HEK293 (cell line): Measurements from ENCODE around the gene CHCHD6.

Experiments used
- CTCF ChIA-PET: fragments of 350-600 bp; formaldehyde crosslinking; extraction: SDS; loops from one replicate; lab custom pipeline; 2021; ENCODE audit warnings: antibody characterized with exemption; lab: Yijun Ruan, JAX
- POLR2A ChIA-PET: fragments of 300-600 bp; formaldehyde crosslinking; extraction: SDS; loops from one replicate; lab custom pipeline; 2020; ENCODE audit warnings: antibody characterized with exemption, inconsistent platforms; lab: Yijun Ruan, JAX
- H3K27ac ChIP-seq: fragments of 200-500 bp; sonication (Bioruptor generic); 2 replicates; pipeline ENCODE4 v1.5.1; 2014; ENCODE audit warnings: low read depth, low read length, control low read depth, inconsistent platforms; ENCODE audit errors: extremely low read depth
- H3K36me3 ChIP-seq, 2 experiments: fragments of 200-500 bp in 1 of 2; sonication (Bioruptor generic) in 1 of 2; 1 replicate in 1 of 2; 2 replicates in 1 of 2; pipeline ENCODE4 v1.5.1; 2014 to 2017; ENCODE audit warnings: inconsistent platforms in 2 of 2, low read length in 2 of 2; ENCODE audit not compliant: control insufficient read depth in 2 of 2, insufficient read depth in 1 of 2
- H3K4me1 ChIP-seq: fragments of 200-500 bp; sonication (Bioruptor generic); 2 replicates; pipeline ENCODE4 v1.5.1; 2014; ENCODE audit warnings: mild to moderate bottlenecking, low read length, inconsistent platforms; ENCODE audit not compliant: control insufficient read depth, insufficient read depth
- H3K4me3 ChIP-seq: 2 replicates; pipeline ENCODE4 v1.5.1; 2011; ENCODE audit warnings: low read depth, mild to moderate bottlenecking, control low read depth, low read length, moderate library complexity
- H3K9me3 ChIP-seq: fragments of 200-500 bp; sonication (Bioruptor generic); 2 replicates; pipeline ENCODE4 v1.5.1; 2014; ENCODE audit warnings: low read depth, low read length, inconsistent platforms; ENCODE audit not compliant: control insufficient read depth, insufficient read depth
- AEBP2 ChIP-seq: fragments of 450-650 bp; formaldehyde crosslinking; IDR thresholded peaks from 2 replicates; pipeline ENCODE4 v1.5.1; 2016; ENCODE audit warnings: missing biosample characterization, missing genetic modification characterization, borderline replicate concordance
- KLF1 ChIP-seq: fragments of 450-650 bp; formaldehyde crosslinking; IDR thresholded peaks from 2 replicates; pipeline ENCODE4 v1.5.1; 2016; ENCODE audit warnings: missing biosample characterization, missing genetic modification characterization
- RBAK ChIP-seq: fragments of 450-650 bp; formaldehyde crosslinking; IDR thresholded peaks from 2 replicates; pipeline ENCODE4 v1.5.1; 2016; ENCODE audit warnings: missing biosample characterization, missing genetic modification characterization
- SETDB1 ChIP-seq: IDR thresholded peaks from one replicate; pipeline ENCODE4 v1.6.1; 2017; ENCODE audit warnings: mild to moderate bottlenecking, low read length, moderate library complexity, mixed read lengths; ENCODE audit not compliant: insufficient read length
- SP7 ChIP-seq: fragments of 450-650 bp; formaldehyde crosslinking; IDR thresholded peaks from 2 replicates; pipeline ENCODE4 v1.5.1; 2016; ENCODE audit warnings: missing biosample characterization, missing genetic modification characterization
- ZBTB49 ChIP-seq: fragments of 450-650 bp; formaldehyde crosslinking; IDR thresholded peaks from 2 replicates; pipeline ENCODE4 v1.5.1; 2016; ENCODE audit warnings: missing biosample characterization, missing genetic modification characterization, low read depth
- ZFP41 ChIP-seq: fragments of 450-650 bp; formaldehyde crosslinking; IDR thresholded peaks from 2 replicates; pipeline ENCODE4 v1.5.1; 2016; ENCODE audit warnings: missing biosample characterization, missing genetic modification characterization, borderline replicate concordance
- ZIC2 ChIP-seq: fragments of 450-650 bp; formaldehyde crosslinking; IDR thresholded peaks from 2 replicates; pipeline ENCODE4 v1.5.1; 2016; ENCODE audit warnings: missing biosample characterization, missing genetic modification characterization
- ZNF114 ChIP-seq: fragments of 450-650 bp; formaldehyde crosslinking; IDR thresholded peaks from 2 replicates; pipeline ENCODE4 v1.5.0; 2017; ENCODE audit warnings: missing biosample characterization, missing genetic modification characterization
- ZNF274 ChIP-seq, 2 experiments: fragments of 200-500 bp in 1 of 2; fragments of 450-650 bp in 1 of 2; sonication (Bioruptor generic) in 1 of 2; formaldehyde crosslinking in 1 of 2; IDR thresholded peaks; 2 replicates each; pipeline versions ENCODE4 v1.5.1 to v1.6.1; 2014 to 2016; ENCODE audit warnings: borderline replicate concordance in 1 of 2, inconsistent platforms in 1 of 2, low read length in 1 of 2, missing biosample characterization in 1 of 2, missing genetic modification characterization in 1 of 2
- ZNF37A ChIP-seq: fragments of 450-650 bp; IDR thresholded peaks from 2 replicates; pipeline ENCODE4 v1.5.1; 2018; ENCODE audit warnings: missing biosample characterization, missing genetic modification characterization
- ZNF391 ChIP-seq: fragments of 450-650 bp; formaldehyde crosslinking; IDR thresholded peaks from 2 replicates; pipeline ENCODE4 v1.5.1; 2016; ENCODE audit warnings: low read depth, missing biosample characterization, missing genetic modification characterization, borderline replicate concordance
- ZNF404 ChIP-seq: fragments of 450-650 bp; formaldehyde crosslinking; IDR thresholded peaks from 2 replicates; pipeline ENCODE4 v1.5.1; 2017; ENCODE audit warnings: missing biosample characterization, missing genetic modification characterization
- ZNF549 ChIP-seq: fragments of 450-650 bp; IDR thresholded peaks from 2 replicates; pipeline ENCODE4 v1.5.1; 2018; ENCODE audit warnings: missing biosample characterization, missing genetic modification characterization, mild to moderate bottlenecking, inconsistent platforms, moderate library complexity
- ZNF600 ChIP-seq: fragments of 450-650 bp; formaldehyde crosslinking; IDR thresholded peaks from 2 replicates; pipeline ENCODE4 v1.5.1; 2016; ENCODE audit warnings: missing biosample characterization, missing genetic modification characterization
- ZNF624 ChIP-seq: fragments of 450-650 bp; formaldehyde crosslinking; IDR thresholded peaks from 2 replicates; pipeline ENCODE4 v1.5.1; 2017; ENCODE audit warnings: missing biosample characterization, missing genetic modification characterization
- ZSCAN30 ChIP-seq: fragments of 450-650 bp; IDR thresholded peaks from 2 replicates; pipeline ENCODE4 v1.5.1; 2018; ENCODE audit warnings: missing biosample characterization, mild to moderate bottlenecking, missing genetic modification characterization, moderate library complexity
- ZSCAN4 ChIP-seq: fragments of 450-650 bp; formaldehyde crosslinking; IDR thresholded peaks from 2 replicates; pipeline ENCODE4 v1.5.1; 2017; ENCODE audit warnings: missing biosample characterization, missing genetic modification characterization

The CHCHD6 gene

GRCh38 chr3:126963261-126964190 lies 259.5 kb downstream of the CHCHD6 start (continued):
- TF ChIP-seq ZFP41: no peak
- no peak for TF ChIP-seq ZNF37A (tag by site-specific recombination)
- no peak for TF ChIP-seq ZSCAN30 (tag by site-specific recombination)
- no peak for TF ChIP-seq ZNF391 (tag by site-specific recombination)
- no peak for TF ChIP-seq ZNF274 (IDR thresholded peaks at IDR 0.05; ENCODE audit: low read length)
- TF ChIP-seq ZNF274 (tag by site-specific recombination; IDR thresholded peaks at IDR 0.05; ENCODE audit: borderline replicate concordance): no peak
- no peak for TF ChIP-seq ZNF549 (tag by site-specific recombination)

GRCh38 chr3:126964261-126964660 lies 260.2 kb downstream of the CHCHD6 start:
- Histone ChIP-seq H3K4me1 (no peaks in the 10 kb centered on the region), H3K9me3 (no peaks in the 10 kb centered on the region), H3K36me3 (no peaks in the 10 kb centered on the region), H3K4me3 (no peak overlapping the region), H3K27ac (no peak overlapping the region)
- CTCF ChIA-PET: no interaction called here
- POLR2A ChIA-PET: no interaction called here
- TF ChIP-seq ZSCAN4 (tag by site-specific recombination): no peak

GRCh38 chr3:126964950-126965349 lies 260.9 kb downstream of the CHCHD6 start:
- TF ChIP-seq ZIC2 (tag by site-specific recombination) (peak; percentile 64), RBAK (tag by site-specific recombination) (no peak)
- Histone ChIP-seq H3K9me3 (no peaks in the 10 kb centered on the region), H3K4me1 (no peaks in the 10 kb centered on the region), H3K4me3 (no peak overlapping the region), H3K27ac (no peak overlapping the region), H3K36me3 (no peaks in the 10 kb centered on the region)
- ChIA-PET POLR2A (no interaction called here), CTCF (no interaction called here)

- no peaks in the 10 kb centered on the region for H3K36me3 ChIP-seq
- H3K9me3 ChIP-seq: no peaks in the 10 kb centered on the region
- H3K27ac ChIP-seq: no peak overlapping the region
- POLR2A ChIA-PET: no interaction called here
- no peak overlapping the region for H3K4me3 ChIP-seq
- no peaks in the 10 kb centered on the region for H3K4me1 ChIP-seq
- CTCF ChIA-PET: no interaction called here
- no peak for TF ChIP-seq ZBTB49 (tag by site-specific recombination)
- no peak for TF ChIP-seq ZNF274 (IDR thresholded peaks at IDR 0.05; ENCODE audit: low read length)
- TF ChIP-seq ZNF274 (tag by site-specific recombination; IDR thresholded peaks at IDR 0.05; ENCODE audit: borderline replicate concordance): no peak
- TF ChIP-seq ZNF114: no peak
- no peak for TF ChIP-seq SP7
- no peak for TF ChIP-seq SETDB1
- no peak for TF ChIP-seq AEBP2 (tag by site-specific recombination)
- TF ChIP-seq KLF1: no peak
- TF ChIP-seq ZNF404 (tag by site-specific recombination): no peak
- TF ChIP-seq ZNF600 (tag by site-specific recombination): no peak
- no peak for TF ChIP-seq ZNF624 (tag by site-specific recombination)
- TF ChIP-seq RBAK (tag by site-specific recombination): no peak
Measured at GRCh38 chr3:126965526-126966080, 261.6 kb downstream of the CHCHD6 start.
